Neural cell (in vitro differentiated cells): Measurements from ENCODE around the gene FBLIM1. TPM values are rescaled to one million over a fixed set of nuclear protein-coding genes. Genes with fewer than 3 reads are reported as not detected.

Source experiments
- H2AFZ ChIP-seq: fragments of 200-600, 300-800 bp; sonication (generic), shearing (Covaris generic); 2 replicates; pipeline ENCODE4 v1.6.0; 2014; ENCODE audit warnings: low read depth, mild to moderate bottlenecking, antibody characterized with exemption, low read length, moderate library complexity
- H3F3A ChIP-seq: fragments of 200-600 bp; shearing (Covaris generic); 2 replicates; pipeline ENCODE4 v1.6.1; 2016; ENCODE audit warnings: mild to moderate bottlenecking, moderate library complexity, mixed read lengths, antibody characterized with exemption, low read length; ENCODE audit not compliant: insufficient read depth, poor library complexity, severe bottlenecking
- H3K27ac ChIP-seq: fragments of 200-600, 300-800 bp; sonication (generic), shearing (Covaris generic); 2 replicates; pipeline ENCODE4 v1.5.1; 2014; ENCODE audit warnings: mild to moderate bottlenecking, low read length, moderate library complexity
- H3K27me3 ChIP-seq: fragments of 300-800, 200-600 bp; sonication (generic), shearing (Covaris generic); 2 replicates; pipeline ENCODE4 v1.6.0; 2014; ENCODE audit warnings: mild to moderate bottlenecking, low read depth, low read length, moderate library complexity; ENCODE audit not compliant: insufficient read depth
- H3K36me3 ChIP-seq: fragments of 300-800, 200-600 bp; sonication (generic), shearing (Covaris generic); 2 replicates; pipeline ENCODE4 v1.5.1; 2014; ENCODE audit warnings: mild to moderate bottlenecking, antibody characterized with exemption, low read length, moderate library complexity; ENCODE audit not compliant: insufficient read depth
- H3K4me2 ChIP-seq: fragments of 300-800, 200-600 bp; sonication (generic), shearing (Covaris generic); 2 replicates; pipeline ENCODE4 v1.6.0; 2014; ENCODE audit warnings: mild to moderate bottlenecking, low read length
- H3K4me3 ChIP-seq: fragments of 300-800, 200-600 bp; sonication (generic), shearing (Covaris generic); 2 replicates; pipeline ENCODE4 v1.5.1; 2014; ENCODE audit warnings: mild to moderate bottlenecking, low read length, moderate library complexity
- H3K79me2 ChIP-seq: fragments of 200-600 bp; shearing (Covaris generic); replicated peaks from 2 replicates; pipeline ENCODE4 v1.6.0; 2014; ENCODE audit warnings: mild to moderate bottlenecking, low read length, moderate library complexity; ENCODE audit not compliant: insufficient read depth
- H3K9ac ChIP-seq: fragments of 300-800, 200-600 bp; sonication (generic), shearing (Covaris generic); 2 replicates; pipeline ENCODE4 v1.6.1; 2016; ENCODE audit warnings: mild to moderate bottlenecking, low read length, mixed read lengths
- H3K9me2 ChIP-seq: fragments of 200-600 bp; shearing (Covaris generic); 2 replicates; pipeline ENCODE4 v1.6.1; 2016; ENCODE audit warnings: mild to moderate bottlenecking, low read length, mixed read lengths; ENCODE audit not compliant: insufficient read depth
- H3K9me3 ChIP-seq: fragments of 200-600, 300-800 bp; sonication (generic), shearing (Covaris generic); 2 replicates; pipeline ENCODE4 v1.6.1; 2016; ENCODE audit warnings: mild to moderate bottlenecking, mixed run types, low read length, moderate library complexity, mixed read lengths
- H4K20me1 ChIP-seq: fragments of 200-600 bp; shearing (Covaris generic); 2 replicates; pipeline ENCODE4 v1.6.1; 2016; ENCODE audit warnings: mild to moderate bottlenecking, mixed run types; ENCODE audit not compliant: insufficient read depth
- CTCF ChIP-seq: fragments of 450-650 bp; IDR thresholded peaks from 2 replicates; pipeline ENCODE4 v1.5.1; 2014; ENCODE audit warnings: antibody characterized with exemption, mild to moderate bottlenecking, moderate library complexity; ENCODE audit not compliant: poor library complexity, severe bottlenecking
- EP300 ChIP-seq: fragments of 450-650 bp; conservative IDR thresholded peaks from 2 replicates; pipeline ENCODE4 v1.6.1; 2014; ENCODE audit warnings: antibody characterized with exemption, mild to moderate bottlenecking, moderate library complexity; ENCODE audit not compliant: poor library complexity, severe bottlenecking
- EZH2 ChIP-seq: fragments of 200-600, 300-800 bp; shearing (Covaris generic), sonication (generic); IDR thresholded peaks from 2 replicates; pipeline ENCODE4 v1.6.1; 2014; ENCODE audit warnings: antibody characterized with exemption, low read length, borderline replicate concordance, mild to moderate bottlenecking; ENCODE audit not compliant: insufficient read depth, poor library complexity, severe bottlenecking
- MXI1 ChIP-seq: fragments of 450-650 bp; conservative IDR thresholded peaks from 2 replicates; pipeline ENCODE4 v1.6.1; 2014; ENCODE audit warnings: antibody characterized with exemption, mild to moderate bottlenecking; ENCODE audit not compliant: poor library complexity, severe bottlenecking
- POLR2AphosphoS5 ChIP-seq: IDR thresholded peaks from 2 replicates; pipeline ENCODE4 v1.6.1; 2012
- RAD21 ChIP-seq: fragments of 450-650 bp; conservative IDR thresholded peaks from 2 replicates; pipeline ENCODE4 v1.6.1; 2014; ENCODE audit warnings: antibody characterized with exemption, mild to moderate bottlenecking, moderate library complexity
- REST ChIP-seq: IDR thresholded peaks from 2 replicates; pipeline ENCODE4 v1.6.1; 2012; ENCODE audit warnings: borderline replicate concordance
- SMC3 ChIP-seq: fragments of 450-650 bp; conservative IDR thresholded peaks from 2 replicates; pipeline ENCODE4 v1.6.1; 2014; ENCODE audit warnings: antibody characterized with exemption, mild to moderate bottlenecking, moderate library complexity; ENCODE audit not compliant: poor library complexity
- TAF1 ChIP-seq: IDR thresholded peaks from 2 replicates; pipeline ENCODE4 v1.6.1; 2012; ENCODE audit warnings: low read depth
- polyA plus RNA-seq: library from polyadenylated mRNA; depleted of rRNA; stranded (reverse); fragments of >200 nt; gene quantifications from 2 replicates; pipeline ENCODE4 v1.2.3, GENCODE V29; 2014

Gene FBLIM1
- polyA plus RNA-seq, 1 donor from 2014 or later: 24.9 TPM

DNA sequence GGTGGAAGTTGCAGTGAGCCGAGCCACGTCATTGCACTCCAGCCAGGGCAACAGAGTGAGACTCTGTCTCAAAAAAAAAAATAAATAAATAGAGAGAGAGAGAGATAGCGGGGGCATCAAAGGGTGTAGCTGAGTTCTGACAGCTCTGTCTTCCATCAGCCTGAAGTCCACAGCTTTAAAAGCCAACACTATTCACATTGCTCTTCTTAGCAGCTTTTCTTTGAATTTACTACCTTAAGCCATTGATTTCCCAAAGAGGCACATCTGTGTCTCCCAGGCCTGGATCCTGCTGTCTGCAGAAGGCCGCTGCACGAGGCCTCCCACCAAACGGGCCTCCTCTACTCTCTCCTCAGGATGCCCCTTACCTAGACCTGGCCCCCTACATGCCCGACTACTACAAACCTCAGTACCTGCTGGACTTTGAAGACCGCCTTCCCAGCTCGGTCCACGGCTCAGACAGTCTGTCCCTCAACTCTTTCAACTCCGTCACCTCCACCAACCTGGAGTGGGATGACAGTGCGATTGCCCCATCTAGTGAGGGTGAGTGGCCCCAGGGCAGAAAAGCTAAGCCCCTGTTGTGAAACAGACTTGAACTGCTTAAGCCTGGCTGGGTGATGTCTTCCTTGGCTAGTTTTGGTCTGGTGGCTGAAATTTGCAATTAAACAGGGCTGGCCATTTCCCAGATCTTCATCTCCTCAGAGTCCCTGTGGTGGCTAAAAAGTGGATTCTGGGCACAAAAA, 39.0 kb upstream of the FBLIM1 start:
- no peaks in the 10 kb centered on the region for H3K36me3 ChIP-seq

DNA sequence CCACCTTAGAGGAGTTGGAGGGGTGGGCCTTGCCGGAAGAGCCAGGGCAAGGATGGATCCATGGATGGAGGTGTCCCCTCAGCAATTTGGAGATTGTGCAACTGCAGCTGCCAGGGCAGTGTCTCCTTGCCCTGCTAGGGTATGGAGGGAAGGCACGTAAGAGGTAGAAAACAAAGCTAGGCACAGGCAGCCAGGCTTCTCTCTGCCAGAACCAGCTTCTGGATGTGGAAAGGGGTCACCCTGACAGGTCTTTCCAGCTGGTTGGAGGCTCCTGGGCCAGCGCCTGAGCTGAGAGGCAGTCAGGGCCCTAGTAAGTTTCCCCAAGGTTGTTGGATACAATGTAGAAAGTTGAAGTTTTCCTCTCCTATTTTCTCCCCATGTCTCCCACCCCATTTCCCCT, 37.7 kb upstream of the FBLIM1 start:
- Histone ChIP-seq H3K4me3 (no peak overlapping the region), H3K4me2 (no peak overlapping the region), H4K20me1 (no peaks in the 10 kb centered on the region), H3K9ac (no peak overlapping the region), H3K9me3 (no peaks in the 10 kb centered on the region), H3K79me2 (no peaks in the 10 kb centered on the region), H3K27ac (no peak overlapping the region), H3K36me3 (no peaks in the 10 kb centered on the region), H3F3A (no peaks in the 10 kb centered on the region), H3K9me2 (no peaks in the 10 kb centered on the region), H2AFZ (no peak overlapping the region), H3K27me3 (no peaks in the 10 kb centered on the region)
- TF ChIP-seq SMC3 (no peak), REST (no peak), CTCF (no peak), POLR2AphosphoS5 (no peak), EP300 (no peak)

More for the DNA sequence above, 39.0 kb upstream of the FBLIM1 start:
- TF ChIP-seq REST (no peak), EZH2 (no peak), EP300 (no peak), SMC3 (no peak), MXI1 (no peak), TAF1 (no peak), CTCF (no peak), RAD21 (no peak), POLR2AphosphoS5 (no peak)
- Histone ChIP-seq H3K9me3 (no peaks in the 10 kb centered on the region), H2AFZ (no peak overlapping the region), H4K20me1 (no peaks in the 10 kb centered on the region), H3K79me2 (no peaks in the 10 kb centered on the region), H3K4me3 (no peak overlapping the region), H3K9me2 (no peaks in the 10 kb centered on the region), H3K27me3 (no peaks in the 10 kb centered on the region), H3K27ac (no peak overlapping the region), H3F3A (no peaks in the 10 kb centered on the region), H3K4me2 (no peak overlapping the region), H3K9ac (no peak overlapping the region)
